Heart left ventricle (tissue), 16 donors: Measurements from ENCODE around the gene BMP2K. TPM values are rescaled to one million over a fixed set of nuclear protein-coding genes. Genes with fewer than 3 reads are reported as not detected.

ENCODE experiments used
- ATAC-seq, 4 donors: fragments of 200-7000 bp; cut with Tn5 transposase; one replicate each; pipeline ENCODE4 v1.9.1; 2020 to 2022; ENCODE audit warnings: moderate library complexity in 4 of 4, mild to moderate bottlenecking in 3 of 4, moderate number of reproducible peaks in 1 of 4
- DNase-seq, 5 donors: peaks; one replicate each; pipeline ENCODE4 v3.0.0-alpha.2; 2020
- H3K27ac ChIP-seq, 12 donors: fragments of 200-600 bp; sonication (generic) in 4 of 12; one replicate each; pipeline versions ENCODE4 v1.5.0 to v1.8.0; 2016 to 2022; ENCODE audit warnings: mild to moderate bottlenecking in 2 of 12
- H3K27me3 ChIP-seq, 9 donors: fragments of 200-600 bp; sonication (generic) in 2 of 9; one replicate each; pipeline versions ENCODE4 v1.5.1 to v1.8.0; 2016 to 2022; ENCODE audit warnings: mild to moderate bottlenecking in 3 of 9
- H3K36me3 ChIP-seq, 9 donors: fragments of 200-600 bp; sonication (generic) in 2 of 9; one replicate each; pipeline versions ENCODE4 v1.5.0 to v1.8.0; 2018 to 2022; ENCODE audit warnings: mild to moderate bottlenecking in 2 of 9
- H3K4me1 ChIP-seq, 12 donors: fragments of 200-600 bp; sonication (generic) in 4 of 12; one replicate each; pipeline versions ENCODE4 v1.5.0 to v1.8.0; 2016 to 2022; ENCODE audit warnings: mild to moderate bottlenecking in 3 of 12
- H3K4me3 ChIP-seq, 12 donors: fragments of 200-600 bp; sonication (generic) in 4 of 12; one replicate each; pipeline versions ENCODE4 v1.5.0 to v1.8.0; 2017 to 2022; ENCODE audit warnings: mild to moderate bottlenecking in 9 of 12, moderate library complexity in 4 of 12
- H3K9me3 ChIP-seq, 12 donors: fragments of 200-600 bp; sonication (generic) in 4 of 12; one replicate each; pipeline versions ENCODE4 v1.5.0 to v1.8.0; 2016 to 2022; ENCODE audit warnings: mild to moderate bottlenecking in 1 of 12
- POLR2A ChIP-seq, 2 donors: fragments of 450-650 bp; IDR thresholded peaks; one replicate each; pipeline ENCODE4 v1.6.1; 2017; ENCODE audit warnings: antibody characterized with exemption in 2 of 2, mild to moderate bottlenecking in 2 of 2, moderate library complexity in 2 of 2
- WGBS, 4 donors: extraction: QIAGEN DNeasy Blood & Tissue Kit in 2 of 4; methylation state at CpG; one replicate each; pipeline versions ENCODE4 v1.1.5 to v1.1.7; 2013 to 2018; 5-methylcytosine and 5-hydroxymethylcytosine counted together
- intact Hi-C, 10 donors: fragments of 100-400 bp; cut with DNase I; formaldehyde crosslinking; loops; one replicate each; pipeline versions ENCODE4 v1.11.1 to v1.14.2; 2022
- polyA plus RNA-seq, 2 donors: library from polyadenylated mRNA; stranded (reverse); fragments of 200-250 nt; gene quantifications; one replicate each; pipeline ENCODE4 v1.2.3, GENCODE V29; 2013
- total RNA-seq, 9 donors: library from RNA; depleted of rRNA in 2 of 9; stranded (reverse); fragments of >200 nt in 2 of 9; fragmentation: NEBNext Ultra II Directional in 3 of 9; extraction: Animal tissue kit (Norgen Biotek cat#: 25700) in 3 of 9; gene quantifications; one replicate each; pipeline versions ENCODE4 v1.1.0 to v1.2.4, GENCODE V29; 2016 to 2023
- TF ChIP-seq, protein P1 (sequence below), 12 donors: fragments of 200-600 bp; sonication (generic) in 4 of 12; IDR thresholded peaks; one replicate each; pipeline versions ENCODE4 v1.5.0 to v1.8.0; 2018 to 2022; ENCODE audit warnings: antibody characterized with exemption in 12 of 12, mild to moderate bottlenecking in 5 of 12
- donor health status: ischemic (EF 13 %, LVEDD 7.1; RV severe dilation, severe dysfunction).
- donor health status: healthy with polysubstance abuse.
- donor health status: DM: no; HTN: yes; CAD: no.
- donor health status: DM: no; HTN: no; CAD: no.
- donor health status: ischemic (EF 25% LVEDD 6.9; RV normal size, moderate dysfunction).
- donor health status: ischemic (EF 25% LVEDD 5.7; RV mildly dilated, moderate dysfunction).
- donor health status: healthy.
- donor health status: DM: yes; HTN: yes; CAD: no.
- donor health status: ischemic (EF 35%, LVEDD 5.7; RV mildly dilated, moderate dysfunction).
- donor health status: nonischemic (EF 11% LVEDD 7.7; RV severe dilation, severe dysfunction).
- donor health status: DM: yes; HTN: yes; CAD: no.
- donor health status: PGD.
- donor health status: ischemic (EF 29% LVEDD 5.4; RV normal size, mild dysfunction).
- donor health status: nonischemic (EF 23%, LVEDD 6.1; RV moderate dilation, normal function).

The BMP2K gene
- total and polyA plus RNA-seq, 11 donors, result 5.4 to 65.7 (median 21.6) TPM

DNA sequence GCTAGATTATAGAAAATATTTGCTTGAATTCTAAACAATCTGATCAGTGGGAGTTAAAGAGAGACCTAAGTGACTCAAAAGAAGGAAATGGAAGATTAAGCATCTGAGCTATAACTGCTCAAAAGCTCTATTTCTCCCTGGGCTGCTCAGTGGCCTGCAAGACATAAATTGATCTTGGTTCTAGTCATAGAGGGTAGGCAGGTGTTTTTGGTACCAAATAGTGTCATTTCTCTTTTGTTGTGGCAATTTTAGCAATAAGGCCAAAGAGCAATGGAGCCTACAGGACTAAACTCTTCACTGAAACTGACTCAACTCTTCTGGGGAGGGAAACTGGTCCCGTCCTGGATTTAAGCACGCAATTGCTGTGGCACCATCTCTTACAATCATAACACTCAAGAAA lies 33.9 kb upstream of the BMP2K start:
- H3K27me3 ChIP-seq, result no peaks in the 10 kb centered on the region
- no peaks in the 10 kb centered on the region for H3K36me3 ChIP-seq
- no peak overlapping the region for H3K27ac ChIP-seq
- no peak overlapping the region for H3K4me3 ChIP-seq
- no peaks in the 10 kb centered on the region for H3K9me3 ChIP-seq
- no peak for TF ChIP-seq POLR2A (IDR thresholded peaks at IDR 0.05)
- TF ChIP-seq, protein P1, sequence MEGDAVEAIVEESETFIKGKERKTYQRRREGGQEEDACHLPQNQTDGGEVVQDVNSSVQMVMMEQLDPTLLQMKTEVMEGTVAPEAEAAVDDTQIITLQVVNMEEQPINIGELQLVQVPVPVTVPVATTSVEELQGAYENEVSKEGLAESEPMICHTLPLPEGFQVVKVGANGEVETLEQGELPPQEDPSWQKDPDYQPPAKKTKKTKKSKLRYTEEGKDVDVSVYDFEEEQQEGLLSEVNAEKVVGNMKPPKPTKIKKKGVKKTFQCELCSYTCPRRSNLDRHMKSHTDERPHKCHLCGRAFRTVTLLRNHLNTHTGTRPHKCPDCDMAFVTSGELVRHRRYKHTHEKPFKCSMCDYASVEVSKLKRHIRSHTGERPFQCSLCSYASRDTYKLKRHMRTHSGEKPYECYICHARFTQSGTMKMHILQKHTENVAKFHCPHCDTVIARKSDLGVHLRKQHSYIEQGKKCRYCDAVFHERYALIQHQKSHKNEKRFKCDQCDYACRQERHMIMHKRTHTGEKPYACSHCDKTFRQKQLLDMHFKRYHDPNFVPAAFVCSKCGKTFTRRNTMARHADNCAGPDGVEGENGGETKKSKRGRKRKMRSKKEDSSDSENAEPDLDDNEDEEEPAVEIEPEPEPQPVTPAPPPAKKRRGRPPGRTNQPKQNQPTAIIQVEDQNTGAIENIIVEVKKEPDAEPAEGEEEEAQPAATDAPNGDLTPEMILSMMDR (IDR thresholded peaks at IDR 0.05), result no peak
- 96 to 100% (median 97%) methylated on average over 2 of the region's 2 CpGs for WGBS, 4 donors
- DNase-seq (no peak), ATAC-seq (no peak)
- intact Hi-C loops, result no loop called here
- H3K4me1 ChIP-seq, result no peaks in the 10 kb centered on the region

DNA sequence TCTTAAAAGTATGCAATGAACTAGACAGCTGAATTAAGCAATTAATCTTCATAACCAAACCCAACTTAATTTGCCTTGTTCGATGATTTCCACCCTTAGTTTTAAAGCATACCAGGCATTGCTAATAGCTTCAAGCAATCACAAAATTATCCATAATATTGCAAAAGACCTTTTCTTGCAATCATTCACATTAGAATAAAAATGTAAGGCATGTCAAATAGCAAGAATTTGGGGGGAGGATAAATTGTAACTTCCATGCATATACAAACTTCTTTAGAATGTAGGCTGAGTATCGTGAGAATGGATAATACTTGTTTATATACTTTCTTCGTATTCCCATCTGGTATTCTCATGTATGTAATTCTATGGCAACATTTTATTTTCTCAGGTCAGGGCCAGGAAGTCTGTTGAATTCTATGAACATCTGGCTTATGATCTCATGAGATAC lies 28.7 kb upstream of the BMP2K start:
- no peaks in the 10 kb centered on the region for H3K9me3 ChIP-seq
- no peak overlapping the region for H3K27ac ChIP-seq
- no peaks in the 10 kb centered on the region for H3K36me3 ChIP-seq
- no peak for TF ChIP-seq POLR2A (IDR thresholded peaks at IDR 0.05)
- TF ChIP-seq, protein P1 (IDR thresholded peaks at IDR 0.05), result no peak
- no peak overlapping the region for H3K4me3 ChIP-seq
- 61 to 72% (median 69%) methylated on average over 3 of the region's 3 CpGs for WGBS, 4 donors
- H3K27me3 ChIP-seq, result no peaks in the 10 kb centered on the region
- no peak for DNase-seq
- H3K4me1 ChIP-seq, result peaks cover 0 to 26% (median 9%) of the 10 kb centered on the region in 12 donors
- ATAC-seq, result no peak
- intact Hi-C loops, result no loop called here

DNA sequence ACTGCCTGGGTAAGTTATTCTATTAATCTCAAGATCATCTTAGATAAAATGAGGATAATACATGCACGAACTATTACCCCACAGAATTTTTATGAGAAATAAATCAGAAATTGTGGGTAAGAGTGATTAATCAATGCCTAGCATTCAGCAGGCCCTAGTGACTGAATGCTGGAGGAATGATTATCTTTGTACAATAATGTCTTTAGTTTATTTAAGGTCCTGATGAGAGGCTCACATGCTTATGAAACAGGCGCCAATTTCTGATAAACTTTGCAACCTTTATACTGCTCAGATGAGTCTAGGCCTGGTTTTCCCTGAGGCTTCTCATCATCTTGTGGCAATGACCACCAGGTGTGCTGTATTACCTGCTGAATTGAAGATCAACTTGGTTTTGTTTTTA lies 27.8 kb upstream of the BMP2K start:
- no peak for ATAC-seq
- Histone ChIP-seq H3K27me3 (no peaks in the 10 kb centered on the region), H3K9me3 (no peaks in the 10 kb centered on the region), H3K4me1 (peaks cover 0 to 26% (median 9%) of the 10 kb centered on the region in 12 donors), H3K4me3 (no peak overlapping the region), H3K27ac (no peak overlapping the region), H3K36me3 (no peaks in the 10 kb centered on the region)
- TF ChIP-seq, protein P1 (IDR thresholded peaks at IDR 0.05), result no peak
- no peak for TF ChIP-seq POLR2A (IDR thresholded peaks at IDR 0.05)
- DNase-seq, result no peak
- WGBS, 4 donors, result 49 to 71% (median 57%) methylated on average over 2 of the region's 2 CpGs
- intact Hi-C loops, result no loop called here

DNA sequence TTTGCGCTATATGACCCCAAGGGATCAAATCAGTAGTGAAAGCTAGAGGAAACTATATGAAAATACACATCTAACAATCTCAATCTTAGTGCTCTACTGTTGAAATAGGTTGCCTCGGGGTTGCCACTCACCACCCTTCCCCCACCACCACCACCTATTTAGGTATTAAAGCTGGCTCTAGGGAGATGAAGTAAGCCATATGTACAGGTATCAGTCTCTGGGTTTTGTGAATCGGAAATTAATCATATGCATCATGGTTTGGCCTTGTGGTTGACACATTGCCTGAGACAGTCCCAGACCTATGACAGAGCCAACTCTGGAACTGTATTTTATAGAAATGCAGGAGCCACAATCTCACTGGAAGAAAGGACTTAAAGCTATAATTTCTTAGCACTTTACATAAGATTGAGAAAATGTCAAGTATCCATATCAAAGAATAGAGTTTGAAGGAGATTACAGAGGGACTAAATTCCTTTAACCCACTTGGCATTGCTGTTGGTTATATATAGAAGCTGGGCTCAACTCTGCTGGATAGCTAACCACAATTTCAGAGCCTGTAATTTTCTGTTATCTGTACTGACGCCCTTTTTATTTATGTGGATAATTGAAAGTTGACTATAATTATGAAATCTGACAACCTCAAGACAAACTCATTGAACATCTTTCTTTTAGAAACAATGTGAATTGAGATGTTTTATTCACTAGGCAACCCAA lies 26.7 kb upstream of the BMP2K start:
- Histone ChIP-seq H3K9me3 (no peaks in the 10 kb centered on the region), H3K27me3 (no peaks in the 10 kb centered on the region), H3K36me3 (no peaks in the 10 kb centered on the region), H3K4me1 (peaks cover 0 to 26% (median 9%) of the 10 kb centered on the region in 12 donors), H3K4me3 (no peak overlapping the region), H3K27ac (peak overlapping the region in 9 of 12 donors; percentile 12 to 83 (median 32))
- WGBS, 4 donors, result 62 to 68% (median 66%) methylated on average over 4 of the region's 4 CpGs
- peak; percentile 53 to 87 (median 70) for ATAC-seq
- TF ChIP-seq, protein P1 (IDR thresholded peaks at IDR 0.05), result no peak
- no peak for TF ChIP-seq POLR2A (IDR thresholded peaks at IDR 0.05)
- no peak for DNase-seq
- intact Hi-C loops, result no loop called here
